Measurements from ENCODE around the gene ARHGAP44. TPM values are rescaled to one million over a fixed set of nuclear protein-coding genes. Genes with fewer than 3 reads are reported as not detected.

ARHGAP44 gene
- total and polyA plus RNA-seq, 2 experiments from 2014 or later, result 5.8 to 16.4 TPM

- ATAC-seq, result no peak
- H3K4me3 Mint-ChIP-seq, result no peak overlapping the region
These were observed 174.9 kb downstream of the ARHGAP44 start for GRCh38 chr17:12964162-12964561.

More at GRCh38 chr17:12964162-12964561, 174.9 kb downstream of the ARHGAP44 start:
- H3K4me1 Mint-ChIP-seq, result no peaks in the 10 kb centered on the region; the same call in 2 of the 3 replicates
- Histone ChIP-seq H3K4me1 (ENCODE audit: insufficient read depth) (no peaks in the 10 kb centered on the region), H3K4me2 (no peak overlapping the region), H3K36me3 (ENCODE audit: insufficient read depth) (peaks cover 3% of the 10 kb centered on the region; the same call in 1 of the 2 replicates), H2AFZ (no peak overlapping the region), H3K27me3 (ENCODE audit: insufficient read depth) (no peaks in the 10 kb centered on the region), H3K79me2 (replicated peaks; ENCODE audit: insufficient read depth) (no peaks in the 10 kb centered on the region), H3K27ac (ENCODE audit: low read depth) (no peak overlapping the region), H4K20me1 (replicated peaks; ENCODE audit: insufficient read depth) (no peaks in the 10 kb centered on the region), H3K9me2 (ENCODE audit: insufficient read depth) (no peaks in the 10 kb centered on the region), H3K4me3 (no peak overlapping the region), H3F3A (replicated peaks; ENCODE audit: low read depth) (no peaks in the 10 kb centered on the region)
- peaks cover 11% of the 10 kb centered on the region; the same call in 2 of the 3 replicates for H3K36me3 Mint-ChIP-seq (ENCODE audit: low read depth)
- H3K27ac Mint-ChIP-seq, result no peak overlapping the region
- no peak for DNase-seq (ENCODE audit: low spot score)
- no peaks in the 10 kb centered on the region for H3K9me3 Mint-ChIP-seq
- H3K27me3 Mint-ChIP-seq (ENCODE audit: insufficient read depth, low read depth, poor library complexity), result peaks cover 4% of the 10 kb centered on the region
- TF ChIP-seq REST (IDR thresholded peaks at IDR 0.05; ENCODE audit: unreplicated experiment) (no peak), STAT1 (IDR thresholded peaks at IDR 0.05; ENCODE audit: unreplicated experiment) (no peak), EZH2 (IDR thresholded peaks at IDR 0.05; ENCODE audit: low read depth, unreplicated experiment) (no peak), CREB1 (CRISPR knock-in tag; IDR thresholded peaks at IDR 0.05; ENCODE audit: low read depth) (no peak), JUNB (IDR thresholded peaks at IDR 0.05; ENCODE audit: unreplicated experiment) (no peak), EZH2phosphoT487 (IDR thresholded peaks at IDR 0.05; ENCODE audit: unreplicated experiment) (no peak), CTCF (conservative IDR thresholded peaks at IDR 0.05; ENCODE audit: low read depth in 2 of 2) (no peak), ZNF331 (CRISPR knock-in tag; IDR thresholded peaks at IDR 0.05; ENCODE audit: low read depth) (no peak), ZNF462 (CRISPR knock-in tag; IDR thresholded peaks at IDR 0.05) (no peak), ZNF114 (CRISPR knock-in tag; IDR thresholded peaks at IDR 0.05) (no peak), NANOG (IDR thresholded peaks at IDR 0.05; ENCODE audit: borderline replicate concordance) (no peak), POLR2AphosphoS5 (IDR thresholded peaks at IDR 0.05; ENCODE audit: low read depth) (no peak)

Data from GM23338 (cell line).